Stimulated activated CD4-positive, alpha-beta T cell treated with anti-CD3 and anti-CD28 coated beads, Interleukin-1b, Interleukin-23, amount 100 ng/mL, for 1 hour (primary cell): Measurements from ENCODE around the gene ULBP1.
"Not testable (repeated sequence)": the region's sequence is repeated elsewhere in the genome, so short reads cannot be mapped to it uniquely, and the experiment has no call there.

ENCODE experiments used
- DNase-seq, 2 donors: peaks; one replicate each; pipeline ENCODE4 v3.0.0-alpha.2; 2020; ENCODE audit warnings: low read depth in 2 of 2

The ULBP1 gene

GRCh38 chr6:149933461-149933860 lies 30.3 kb upstream of the ULBP1 start:
- DNase-seq = no peak

GRCh38 chr6:149934249-149935156 lies 29.2 kb upstream of the ULBP1 start:
- DNase-seq = peak in 1 of 2 donors; percentile 47

GRCh38 chr6:149935246-149935645 lies 28.5 kb upstream of the ULBP1 start:
- DNase-seq = no peak

- no peak for DNase-seq
Observed at GRCh38 chr6:149935668-149936067, 28.1 kb upstream of the ULBP1 start.

GRCh38 chr6:149936743-149937142 lies 27.0 kb upstream of the ULBP1 start:
- DNase-seq = no peak

GRCh38 chr6:149938013-149938570 lies 25.7 kb upstream of the ULBP1 start:
- not testable (repeated sequence) for DNase-seq

GRCh38 chr6:149938571-149939355 lies 25.0 kb upstream of the ULBP1 start:
- DNase-seq = no peak

- no peak for DNase-seq
Observed at GRCh38 chr6:149939356-149939648, 24.4 kb upstream of the ULBP1 start.

- no peak for DNase-seq
Observed at GRCh38 chr6:149939909-149940671, 23.7 kb upstream of the ULBP1 start.

- DNase-seq = no peak
Observed at GRCh38 chr6:149940672-149940982, 23.1 kb upstream of the ULBP1 start.

GRCh38 chr6:149941583-149942460 lies 21.9 kb upstream of the ULBP1 start, which contains the start of gene ULBP2:
TSS of gene ULBP2 (plus strand) at chr6:149942014. CDS start at chr6:149942073, 59 bp downstream.
- peak; percentile 62 to 74 for DNase-seq

- no peak for DNase-seq
Observed at GRCh38 chr6:149942461-149942829, 21.3 kb upstream of the ULBP1 start.

GRCh38 chr6:149943321-149943720 lies 20.4 kb upstream of the ULBP1 start:
- DNase-seq = not testable (repeated sequence)

GRCh38 chr6:149945276-149945675 lies 18.5 kb upstream of the ULBP1 start:
- not testable (repeated sequence) for DNase-seq

GRCh38 chr6:149946631-149947030 lies 17.1 kb upstream of the ULBP1 start:
- DNase-seq = not testable (repeated sequence)

GRCh38 chr6:149947533-149947932 lies 16.2 kb upstream of the ULBP1 start:
- DNase-seq = not testable (repeated sequence)

GRCh38 chr6:149948011-149948410 lies 15.7 kb upstream of the ULBP1 start:
- no peak for DNase-seq

- DNase-seq = no peak
Observed at GRCh38 chr6:149948616-149949015, 15.1 kb upstream of the ULBP1 start.

- no peak for DNase-seq
Observed at GRCh38 chr6:149950423-149950822, 13.3 kb upstream of the ULBP1 start.

- no peak for DNase-seq
Observed at GRCh38 chr6:149951096-149951495, 12.6 kb upstream of the ULBP1 start.

- DNase-seq = no peak
Observed at GRCh38 chr6:149951626-149952025, 12.1 kb upstream of the ULBP1 start.
